Liver (tissue), 3 donors: ENCODE results near the gene NDUFB5.

ENCODE experiments used
- JUND ChIP-seq, 2 donors: IDR thresholded peaks; 2 replicates each; pipeline ENCODE4 v1.6.1; 2016; ENCODE audit warnings: antibody characterized with exemption in 2 of 2
- RAD21 ChIP-seq, 2 donors: IDR thresholded peaks; 2 replicates each; pipeline ENCODE4 v1.6.1; 2016; ENCODE audit warnings: antibody characterized with exemption in 2 of 2, mild to moderate bottlenecking in 2 of 2
- YY1 ChIP-seq: IDR thresholded peaks from 2 replicates; pipeline ENCODE4 v1.6.1; 2016; ENCODE audit warnings: antibody characterized with exemption, mild to moderate bottlenecking
- TF ChIP-seq, protein P1 (sequence below): fragments of 150-350 bp; IDR thresholded peaks from 2 replicates; pipeline ENCODE4 v1.5.1; 2017; ENCODE audit warnings: improper control_type of control experiment, low read depth, low read length; ENCODE audit not compliant: missing input control
- TF ChIP-seq, protein P2 (sequence below): IDR thresholded peaks from 2 replicates; pipeline ENCODE4 v1.6.1; 2016; ENCODE audit warnings: antibody characterized with exemption, mild to moderate bottlenecking
- donor health status: healthy.
- donor health status: healthy.

DNA sequence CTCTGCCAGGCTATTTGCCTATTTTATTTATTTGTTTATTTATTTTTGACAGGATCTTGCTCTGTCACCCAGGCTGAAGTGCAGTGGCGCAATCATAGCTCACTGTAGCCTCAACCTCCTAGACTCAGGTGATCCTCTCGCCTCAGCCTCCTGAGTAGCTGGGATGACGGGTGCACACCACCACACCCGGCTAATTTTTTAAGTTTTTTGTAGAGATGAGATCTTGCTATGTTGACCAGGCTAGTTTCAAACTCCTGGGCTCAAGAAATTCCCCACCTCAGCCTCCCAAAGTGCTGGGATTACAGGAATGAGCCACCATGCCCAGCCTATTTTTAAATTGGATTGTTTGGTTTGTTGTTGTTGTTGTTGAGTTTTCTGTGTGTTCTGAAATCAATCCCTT, 5.5 kb downstream of the NDUFB5 start:
- TF ChIP-seq RAD21 (IDR thresholded peaks at IDR 0.05) (no peak), JUND (IDR thresholded peaks at IDR 0.05) (no peak), YY1 (no peak)
- TF ChIP-seq, protein P1, sequence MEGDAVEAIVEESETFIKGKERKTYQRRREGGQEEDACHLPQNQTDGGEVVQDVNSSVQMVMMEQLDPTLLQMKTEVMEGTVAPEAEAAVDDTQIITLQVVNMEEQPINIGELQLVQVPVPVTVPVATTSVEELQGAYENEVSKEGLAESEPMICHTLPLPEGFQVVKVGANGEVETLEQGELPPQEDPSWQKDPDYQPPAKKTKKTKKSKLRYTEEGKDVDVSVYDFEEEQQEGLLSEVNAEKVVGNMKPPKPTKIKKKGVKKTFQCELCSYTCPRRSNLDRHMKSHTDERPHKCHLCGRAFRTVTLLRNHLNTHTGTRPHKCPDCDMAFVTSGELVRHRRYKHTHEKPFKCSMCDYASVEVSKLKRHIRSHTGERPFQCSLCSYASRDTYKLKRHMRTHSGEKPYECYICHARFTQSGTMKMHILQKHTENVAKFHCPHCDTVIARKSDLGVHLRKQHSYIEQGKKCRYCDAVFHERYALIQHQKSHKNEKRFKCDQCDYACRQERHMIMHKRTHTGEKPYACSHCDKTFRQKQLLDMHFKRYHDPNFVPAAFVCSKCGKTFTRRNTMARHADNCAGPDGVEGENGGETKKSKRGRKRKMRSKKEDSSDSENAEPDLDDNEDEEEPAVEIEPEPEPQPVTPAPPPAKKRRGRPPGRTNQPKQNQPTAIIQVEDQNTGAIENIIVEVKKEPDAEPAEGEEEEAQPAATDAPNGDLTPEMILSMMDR: no peak
- TF ChIP-seq, protein P2, sequence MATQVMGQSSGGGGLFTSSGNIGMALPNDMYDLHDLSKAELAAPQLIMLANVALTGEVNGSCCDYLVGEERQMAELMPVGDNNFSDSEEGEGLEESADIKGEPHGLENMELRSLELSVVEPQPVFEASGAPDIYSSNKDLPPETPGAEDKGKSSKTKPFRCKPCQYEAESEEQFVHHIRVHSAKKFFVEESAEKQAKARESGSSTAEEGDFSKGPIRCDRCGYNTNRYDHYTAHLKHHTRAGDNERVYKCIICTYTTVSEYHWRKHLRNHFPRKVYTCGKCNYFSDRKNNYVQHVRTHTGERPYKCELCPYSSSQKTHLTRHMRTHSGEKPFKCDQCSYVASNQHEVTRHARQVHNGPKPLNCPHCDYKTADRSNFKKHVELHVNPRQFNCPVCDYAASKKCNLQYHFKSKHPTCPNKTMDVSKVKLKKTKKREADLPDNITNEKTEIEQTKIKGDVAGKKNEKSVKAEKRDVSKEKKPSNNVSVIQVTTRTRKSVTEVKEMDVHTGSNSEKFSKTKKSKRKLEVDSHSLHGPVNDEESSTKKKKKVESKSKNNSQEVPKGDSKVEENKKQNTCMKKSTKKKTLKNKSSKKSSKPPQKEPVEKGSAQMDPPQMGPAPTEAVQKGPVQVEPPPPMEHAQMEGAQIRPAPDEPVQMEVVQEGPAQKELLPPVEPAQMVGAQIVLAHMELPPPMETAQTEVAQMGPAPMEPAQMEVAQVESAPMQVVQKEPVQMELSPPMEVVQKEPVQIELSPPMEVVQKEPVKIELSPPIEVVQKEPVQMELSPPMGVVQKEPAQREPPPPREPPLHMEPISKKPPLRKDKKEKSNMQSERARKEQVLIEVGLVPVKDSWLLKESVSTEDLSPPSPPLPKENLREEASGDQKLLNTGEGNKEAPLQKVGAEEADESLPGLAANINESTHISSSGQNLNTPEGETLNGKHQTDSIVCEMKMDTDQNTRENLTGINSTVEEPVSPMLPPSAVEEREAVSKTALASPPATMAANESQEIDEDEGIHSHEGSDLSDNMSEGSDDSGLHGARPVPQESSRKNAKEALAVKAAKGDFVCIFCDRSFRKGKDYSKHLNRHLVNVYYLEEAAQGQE: no peak
